Measurements from ENCODE around the gene POLR3GL. TPM values are rescaled to one million over a fixed set of nuclear protein-coding genes. Genes with fewer than 3 reads are reported as not detected.

The POLR3GL gene
- polyA plus RNA-seq, 1 experiment = 25.0 TPM

DNA sequence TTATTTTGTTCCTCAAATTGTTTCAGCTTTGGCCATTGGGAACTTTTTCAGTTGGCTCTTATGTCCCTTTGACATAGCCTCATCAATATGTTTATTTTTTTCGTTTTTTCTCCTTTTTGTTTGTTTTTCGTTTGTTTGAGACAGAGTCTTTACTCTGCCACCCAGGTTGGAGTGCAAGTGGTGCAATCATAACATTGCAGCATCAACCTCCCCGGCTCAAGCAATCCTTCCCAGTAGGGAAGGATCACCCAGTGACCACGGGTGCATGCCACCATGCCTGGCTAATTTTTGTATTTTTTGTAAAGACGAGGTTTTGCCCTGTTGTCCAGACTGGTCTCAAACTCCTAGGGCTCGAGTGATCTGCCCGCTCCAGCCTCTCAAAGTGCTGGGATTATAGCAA is 8.1 kb downstream of the POLR3GL start:
- no peak for DNase-seq (ENCODE audit: low read depth, low spot score)
- Histone ChIP-seq H3K27me3 (ENCODE audit: control insufficient read depth, insufficient read depth, low read length) (no peaks in the 10 kb centered on the region), H3K9me3 (ENCODE audit: control insufficient read depth, insufficient read depth, low read length) (peaks cover under 1% of the 10 kb centered on the region; the same call in 1 of the 2 replicates), H3K27ac (ENCODE audit: low read depth, low read length) (no peak overlapping the region), H3K4me3 (ENCODE audit: low read depth, low read length) (no peak overlapping the region)
- TF ChIP-seq CTCF (IDR thresholded peaks at IDR 0.05; ENCODE audit: low read depth, low read length) = no peak
- CTCF ChIA-PET = interaction anchor here (1.4 kb wide), 1 partner anchor 34 kb away, joined by 5 read pairs; no protein-coding TSS in a partner anchor
- POLR2A ChIA-PET = no interaction called here

DNA sequence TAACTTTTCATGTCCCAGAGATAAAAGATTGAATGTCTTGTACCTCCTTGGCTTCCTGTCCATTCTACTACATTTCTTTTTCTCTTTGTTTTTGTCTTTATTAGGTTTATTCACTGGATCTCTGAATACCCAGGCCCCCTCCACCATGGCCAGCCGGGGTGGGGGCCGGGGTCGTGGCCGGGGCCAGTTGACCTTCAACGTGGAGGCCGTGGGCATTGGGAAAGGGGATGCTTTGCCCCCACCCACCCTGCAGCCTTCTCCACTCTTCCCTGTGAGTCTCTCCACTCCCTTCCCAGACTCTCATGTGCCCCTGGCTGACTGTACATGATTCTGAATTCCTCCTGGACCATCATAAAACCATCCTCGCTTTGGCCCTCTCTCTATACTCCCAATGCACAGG is 10.2 kb downstream of the POLR3GL start:
- no peaks in the 10 kb centered on the region for H3K27me3 ChIP-seq (ENCODE audit: control insufficient read depth, insufficient read depth, low read length)
- no peak for DNase-seq (ENCODE audit: low read depth, low spot score)
- TF ChIP-seq CTCF (IDR thresholded peaks at IDR 0.05; ENCODE audit: low read depth, low read length) = no peak
- ChIA-PET POLR2A (no interaction called here), CTCF (interaction anchor here (6.3 kb wide), 1 partner anchor 34 kb away, joined by 218 read pairs; no protein-coding TSS in a partner anchor)
- no peak overlapping the region for H3K27ac ChIP-seq (ENCODE audit: low read depth, low read length)
- no peaks in the 10 kb centered on the region for H3K9me3 ChIP-seq (ENCODE audit: control insufficient read depth, insufficient read depth, low read length)
- no peak overlapping the region for H3K4me3 ChIP-seq (ENCODE audit: low read depth, low read length)

DNA sequence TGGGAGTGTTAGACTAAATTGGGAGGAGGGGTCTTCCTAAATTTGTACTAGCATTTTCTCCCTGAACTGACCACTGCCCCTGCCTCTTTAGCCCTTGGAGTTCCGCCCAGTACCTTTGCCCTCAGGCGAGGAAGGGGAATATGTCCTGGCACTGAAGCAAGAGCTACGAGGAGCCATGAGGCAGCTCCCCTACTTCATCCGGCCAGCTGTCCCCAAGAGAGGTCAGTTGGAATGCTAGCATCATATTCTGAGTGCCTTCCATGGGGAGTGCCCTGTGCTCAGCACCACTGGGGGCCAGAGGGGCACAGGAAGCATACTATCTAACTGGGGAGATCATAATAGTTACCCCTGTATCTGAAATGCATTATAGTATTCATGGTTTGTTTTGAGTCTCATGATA is 10.7 kb downstream of the POLR3GL start:
- H3K9me3 ChIP-seq (ENCODE audit: control insufficient read depth, insufficient read depth, low read length) = no peaks in the 10 kb centered on the region
- POLR2A ChIA-PET = no interaction called here
- CTCF ChIA-PET = interaction anchor here (6.3 kb wide), 1 partner anchor 34 kb away, joined by 218 read pairs; no protein-coding TSS in a partner anchor
- H3K27ac ChIP-seq (ENCODE audit: low read depth, low read length) = no peak overlapping the region
- no peaks in the 10 kb centered on the region for H3K27me3 ChIP-seq (ENCODE audit: control insufficient read depth, insufficient read depth, low read length)
- no peak overlapping the region for H3K4me3 ChIP-seq (ENCODE audit: low read depth, low read length)
- TF ChIP-seq CTCF (IDR thresholded peaks at IDR 0.05; ENCODE audit: low read depth, low read length) = no peak
- no peak for DNase-seq (ENCODE audit: low read depth, low spot score)

DNA sequence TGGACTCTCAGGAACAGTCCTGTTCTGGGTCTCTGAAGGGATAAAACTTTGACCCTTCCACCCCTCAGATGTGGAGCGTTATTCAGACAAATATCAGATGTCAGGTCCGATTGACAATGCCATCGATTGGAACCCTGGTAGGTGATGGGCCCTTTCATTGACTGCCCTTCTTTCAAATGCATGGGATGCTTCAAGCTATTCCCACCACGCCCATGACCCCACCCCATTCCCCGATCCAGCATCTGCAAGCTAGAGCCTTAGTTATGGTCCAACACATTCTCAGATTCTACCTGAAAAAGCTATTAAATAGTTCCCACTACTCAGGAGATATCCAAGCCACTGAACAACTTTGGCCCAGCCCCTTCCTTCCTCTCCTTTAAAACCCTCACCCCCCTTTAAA is 12.5 kb downstream of the POLR3GL start:
- TF ChIP-seq CTCF (IDR thresholded peaks at IDR 0.05; ENCODE audit: low read depth, low read length) = no peak
- CTCF ChIA-PET = interaction anchor here (0.6 to 6.3 kb wide), 25 partner anchors 9 to 268 kb away, joined by 3 to 218 read pairs (median 7); partner anchors contain the start of genes ANKRD34A, HJV, LIX1L and NUDT17
- no peak overlapping the region for H3K27ac ChIP-seq (ENCODE audit: low read depth, low read length)
- no peaks in the 10 kb centered on the region for H3K9me3 ChIP-seq (ENCODE audit: control insufficient read depth, insufficient read depth, low read length)
- POLR2A ChIA-PET = interaction anchor here (0.9 kb wide), 1 partner anchor 31 kb away, joined by 3 read pairs; no protein-coding TSS in a partner anchor
- no peaks in the 10 kb centered on the region for H3K27me3 ChIP-seq (ENCODE audit: control insufficient read depth, insufficient read depth, low read length)
- H3K4me3 ChIP-seq (ENCODE audit: low read depth, low read length) = no peak overlapping the region
- no peak for DNase-seq (ENCODE audit: low read depth, low spot score)
